Measurements from ENCODE around the gene WDR33. TPM values are rescaled to one million over a fixed set of nuclear protein-coding genes. Genes with fewer than 3 reads are reported as not detected.
"Not testable (repeated sequence)": the region's sequence is repeated elsewhere in the genome, so short reads cannot be mapped to it uniquely, and the experiment has no call there.

WDR33 gene
- total RNA-seq, 4 donors from 2014 or later = 42.3 to 46.5 (median 45.1) TPM

- Histone ChIP-seq H3K4me3 (no peak overlapping the region), H3K9me3 (no peaks in the 10 kb centered on the region), H3K27me3 (no peaks in the 10 kb centered on the region), H3K27ac (no peak overlapping the region), H3K4me1 (peaks cover 0 to 47% (median 4%) of the 10 kb centered on the region in 4 donors), H3K36me3 (peaks cover 0 to 6% (median 0%) of the 10 kb centered on the region in 3 donors)
- DNase-seq (ENCODE audit: low spot score in 2 of 2) = no peak
- TF ChIP-seq, protein P1, sequence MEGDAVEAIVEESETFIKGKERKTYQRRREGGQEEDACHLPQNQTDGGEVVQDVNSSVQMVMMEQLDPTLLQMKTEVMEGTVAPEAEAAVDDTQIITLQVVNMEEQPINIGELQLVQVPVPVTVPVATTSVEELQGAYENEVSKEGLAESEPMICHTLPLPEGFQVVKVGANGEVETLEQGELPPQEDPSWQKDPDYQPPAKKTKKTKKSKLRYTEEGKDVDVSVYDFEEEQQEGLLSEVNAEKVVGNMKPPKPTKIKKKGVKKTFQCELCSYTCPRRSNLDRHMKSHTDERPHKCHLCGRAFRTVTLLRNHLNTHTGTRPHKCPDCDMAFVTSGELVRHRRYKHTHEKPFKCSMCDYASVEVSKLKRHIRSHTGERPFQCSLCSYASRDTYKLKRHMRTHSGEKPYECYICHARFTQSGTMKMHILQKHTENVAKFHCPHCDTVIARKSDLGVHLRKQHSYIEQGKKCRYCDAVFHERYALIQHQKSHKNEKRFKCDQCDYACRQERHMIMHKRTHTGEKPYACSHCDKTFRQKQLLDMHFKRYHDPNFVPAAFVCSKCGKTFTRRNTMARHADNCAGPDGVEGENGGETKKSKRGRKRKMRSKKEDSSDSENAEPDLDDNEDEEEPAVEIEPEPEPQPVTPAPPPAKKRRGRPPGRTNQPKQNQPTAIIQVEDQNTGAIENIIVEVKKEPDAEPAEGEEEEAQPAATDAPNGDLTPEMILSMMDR (IDR thresholded peaks at IDR 0.05) = no peak
- no peak for TF ChIP-seq EP300 (IDR thresholded peaks at IDR 0.05)
- TF ChIP-seq POLR2A (IDR thresholded peaks at IDR 0.05) = no peak
- WGBS, 2 donors = 73 to 90% methylated on average over 2 of the region's 2 CpGs
Observed at GRCh38 chr2:127796389-127796788, 14.6 kb downstream of the WDR33 start.

DNA sequence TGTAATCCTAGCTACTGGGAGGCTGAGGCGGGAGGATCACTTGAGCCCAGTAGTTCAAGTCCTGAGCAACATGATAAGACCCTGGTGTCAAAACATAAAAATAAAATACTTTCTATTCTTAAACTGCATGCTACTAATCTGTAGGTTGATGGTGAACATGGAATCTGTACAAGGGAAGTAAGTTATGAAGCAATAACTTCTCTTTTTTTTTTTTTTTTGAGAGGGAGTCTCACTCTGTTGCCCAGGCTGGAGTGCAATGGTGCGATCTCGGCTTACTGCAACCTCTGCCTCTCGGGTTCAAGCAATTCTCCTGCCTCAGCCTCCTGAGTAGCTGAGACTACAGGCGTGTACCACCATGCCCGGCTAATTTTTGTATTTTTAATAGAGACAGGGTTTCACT, 16.1 kb downstream of the WDR33 start:
- H3K36me3 ChIP-seq; DNase-seq (ENCODE audit: low spot score in 2 of 2); H3K27ac ChIP-seq; H3K9me3 ChIP-seq; H3K4me3 ChIP-seq; H3K27me3 ChIP-seq: not testable (repeated sequence)
- H3K4me1 ChIP-seq = peaks cover 0 to 52% (median 4%) of the 10 kb centered on the region in 4 donors
- WGBS, 2 donors = 83 to 92% methylated on average over 6 of the region's 6 CpGs

- no peaks in the 10 kb centered on the region for H3K36me3 ChIP-seq
- TF ChIP-seq POLR2A (IDR thresholded peaks at IDR 0.05) = no peak
- TF ChIP-seq, protein P1 (IDR thresholded peaks at IDR 0.05) = no peak
- no peak for TF ChIP-seq EP300 (IDR thresholded peaks at IDR 0.05)
- no peak for DNase-seq (ENCODE audit: low spot score in 2 of 2)
- WGBS, 2 donors = 88% methylated on average over 4 of the region's 4 CpGs
- no peaks in the 10 kb centered on the region for H3K27me3 ChIP-seq
- H3K4me1 ChIP-seq = peaks cover 0 to 39% (median 0%) of the 10 kb centered on the region in 4 donors
- no peak overlapping the region for H3K27ac ChIP-seq
- H3K9me3 ChIP-seq = no peaks in the 10 kb centered on the region
- H3K4me3 ChIP-seq = no peak overlapping the region
Observed at GRCh38 chr2:127792805-127793204, 18.2 kb downstream of the WDR33 start.

- no peak overlapping the region for H3K27ac ChIP-seq
- H3K36me3 ChIP-seq = peaks cover 0 to 5% (median 0%) of the 10 kb centered on the region in 3 donors
- H3K4me1 ChIP-seq = peaks cover 0 to 35% (median 0%) of the 10 kb centered on the region in 4 donors
- H3K4me3 ChIP-seq = no peak overlapping the region
- no peaks in the 10 kb centered on the region for H3K27me3 ChIP-seq
- TF ChIP-seq POLR2A (IDR thresholded peaks at IDR 0.05) (no peak), EP300 (IDR thresholded peaks at IDR 0.05) (no peak)
- TF ChIP-seq, protein P1 (IDR thresholded peaks at IDR 0.05) = no peak
- no peak for DNase-seq (ENCODE audit: low spot score in 2 of 2)
- 87 to 90% methylated on average over 8 of the region's 8 CpGs for WGBS, 2 donors
- no peaks in the 10 kb centered on the region for H3K9me3 ChIP-seq
Observed at GRCh38 chr2:127790694-127791529, 20.1 kb downstream of the WDR33 start.

- Histone ChIP-seq H3K4me1 (peaks cover 0 to 30% (median 0%) of the 10 kb centered on the region in 4 donors), H3K36me3 (peaks cover 0 to 6% (median 0%) of the 10 kb centered on the region in 3 donors), H3K27ac (no peak overlapping the region), H3K9me3 (no peaks in the 10 kb centered on the region), H3K4me3 (no peak overlapping the region), H3K27me3 (no peaks in the 10 kb centered on the region)
- no peak for TF ChIP-seq POLR2A (IDR thresholded peaks at IDR 0.05)
- TF ChIP-seq, protein P1 (IDR thresholded peaks at IDR 0.05) = no peak
- TF ChIP-seq EP300 (IDR thresholded peaks at IDR 0.05) = no peak
- DNase-seq (ENCODE audit: low spot score in 2 of 2) = no peak
- WGBS, 2 donors = 94 to 96% methylated on average over 6 of the region's 6 CpGs
Observed at GRCh38 chr2:127786048-127786809, 24.7 kb downstream of the WDR33 start.

All from tibial nerve (tissue), 4 donors.